Gastroesophageal sphincter (tissue), 4 donors: Measurements from ENCODE around the gene MLLT3. TPM values are rescaled to one million over a fixed set of nuclear protein-coding genes. Genes with fewer than 3 reads are reported as not detected.

ENCODE experiments used
- ATAC-seq: fragments of 150-250 bp; one replicate; pipeline ENCODE4 v1.9.1; 2016; ENCODE audit warnings: mild to moderate bottlenecking, moderate library complexity
- H3K27ac ChIP-seq, 4 donors: fragments of 200-600 bp; sonication (generic) in 3 of 4; 1 replicate in 3 of 4; 2 replicates in 1 of 4; pipeline ENCODE4 v1.5.1; 2016 to 2019
- H3K27me3 ChIP-seq: fragments of 200-600 bp; sonication (generic); one replicate; pipeline ENCODE4 v1.5.1; 2019
- H3K36me3 ChIP-seq, 2 donors: fragments of 200-600 bp; sonication (generic); one replicate each; pipeline ENCODE4 v1.5.1; 2019; ENCODE audit warnings: control low read depth in 1 of 2
- H3K4me1 ChIP-seq, 3 donors: fragments of 200-600 bp; sonication (generic); 1 replicate in 2 of 3; 2 replicates in 1 of 3; pipeline ENCODE4 v1.5.1; 2016 to 2019; ENCODE audit warnings: control low read depth in 2 of 3
- H3K4me3 ChIP-seq, 2 donors: fragments of 200-600 bp; sonication (generic); one replicate each; pipeline ENCODE4 v1.5.1; 2019; ENCODE audit warnings: mild to moderate bottlenecking in 1 of 2, moderate library complexity in 1 of 2
- H3K9me3 ChIP-seq, 3 donors: fragments of 200-600 bp; sonication (generic); one replicate each; pipeline ENCODE4 v1.5.1; 2017 to 2019; ENCODE audit warnings: control low read depth in 2 of 3
- EP300 ChIP-seq: sonication (generic); formaldehyde crosslinking; IDR thresholded peaks from one replicate; pipeline ENCODE4 v1.6.1; 2017; ENCODE audit warnings: antibody characterized with exemption, mild to moderate bottlenecking
- POLR2A ChIP-seq, 2 donors: fragments of 450-650 bp; IDR thresholded peaks; one replicate each; pipeline ENCODE4 v1.6.1; 2017; ENCODE audit warnings: antibody characterized with exemption in 2 of 2, mild to moderate bottlenecking in 2 of 2, moderate library complexity in 1 of 2
- POLR2AphosphoS5 ChIP-seq: sonication (generic); formaldehyde crosslinking; IDR thresholded peaks from one replicate; pipeline ENCODE4 v1.6.1; 2017; ENCODE audit warnings: antibody characterized with exemption
- WGBS, 2 donors: methylation state at CpG; one replicate each; pipeline ENCODE4 v1.1.5; 2018; ENCODE audit warnings: low coverage in 1 of 2; 5-methylcytosine and 5-hydroxymethylcytosine counted together
- total RNA-seq, 4 donors: library from RNA; depleted of rRNA; stranded (reverse); fragments of >200 nt; gene quantifications; one replicate each; pipeline ENCODE4 v1.1.0, GENCODE V29; 2016
- TF ChIP-seq, protein P1 (sequence below), 4 experiments: fragments of 200-600 bp in 2 of 4; fragments of 450-650 bp in 2 of 4; sonication (generic) in 1 of 4; IDR thresholded peaks; one replicate each; pipeline ENCODE4 v1.5.1; 2017 to 2019; ENCODE audit warnings: antibody characterized with exemption in 4 of 4, mild to moderate bottlenecking in 2 of 4, moderate library complexity in 2 of 4

Gene MLLT3
- total RNA-seq, 4 donors from 2014 or later: 21.2 to 37.2 (median 29.6) TPM

DNA sequence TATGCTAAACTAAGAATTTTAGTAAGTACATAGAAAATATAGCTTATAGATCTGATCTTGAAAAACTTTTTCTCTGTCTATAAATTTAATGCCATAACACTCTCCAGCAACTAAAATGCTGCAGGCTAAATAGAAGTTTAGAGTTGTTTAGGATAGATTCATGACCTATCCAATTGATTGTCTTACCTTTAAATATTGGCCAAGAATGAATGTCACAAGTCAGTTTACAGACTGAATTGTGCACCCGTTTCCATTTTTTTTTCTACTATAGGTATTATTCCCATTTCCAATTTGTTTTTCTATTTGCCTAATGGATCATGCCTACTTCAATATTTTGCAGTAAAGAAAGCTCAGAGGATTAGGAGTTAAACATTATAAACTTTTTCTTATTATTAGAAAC is 129.5 kb downstream of the MLLT3 start:
- no peak for ATAC-seq
- H3K4me3 ChIP-seq: no peak overlapping the region
- no peak for TF ChIP-seq POLR2A (IDR thresholded peaks at IDR 0.05)
- no peak for TF ChIP-seq POLR2AphosphoS5
- no peak for TF ChIP-seq EP300
- TF ChIP-seq, protein P1, sequence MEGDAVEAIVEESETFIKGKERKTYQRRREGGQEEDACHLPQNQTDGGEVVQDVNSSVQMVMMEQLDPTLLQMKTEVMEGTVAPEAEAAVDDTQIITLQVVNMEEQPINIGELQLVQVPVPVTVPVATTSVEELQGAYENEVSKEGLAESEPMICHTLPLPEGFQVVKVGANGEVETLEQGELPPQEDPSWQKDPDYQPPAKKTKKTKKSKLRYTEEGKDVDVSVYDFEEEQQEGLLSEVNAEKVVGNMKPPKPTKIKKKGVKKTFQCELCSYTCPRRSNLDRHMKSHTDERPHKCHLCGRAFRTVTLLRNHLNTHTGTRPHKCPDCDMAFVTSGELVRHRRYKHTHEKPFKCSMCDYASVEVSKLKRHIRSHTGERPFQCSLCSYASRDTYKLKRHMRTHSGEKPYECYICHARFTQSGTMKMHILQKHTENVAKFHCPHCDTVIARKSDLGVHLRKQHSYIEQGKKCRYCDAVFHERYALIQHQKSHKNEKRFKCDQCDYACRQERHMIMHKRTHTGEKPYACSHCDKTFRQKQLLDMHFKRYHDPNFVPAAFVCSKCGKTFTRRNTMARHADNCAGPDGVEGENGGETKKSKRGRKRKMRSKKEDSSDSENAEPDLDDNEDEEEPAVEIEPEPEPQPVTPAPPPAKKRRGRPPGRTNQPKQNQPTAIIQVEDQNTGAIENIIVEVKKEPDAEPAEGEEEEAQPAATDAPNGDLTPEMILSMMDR (IDR thresholded peaks at IDR 0.05): no peak

DNA sequence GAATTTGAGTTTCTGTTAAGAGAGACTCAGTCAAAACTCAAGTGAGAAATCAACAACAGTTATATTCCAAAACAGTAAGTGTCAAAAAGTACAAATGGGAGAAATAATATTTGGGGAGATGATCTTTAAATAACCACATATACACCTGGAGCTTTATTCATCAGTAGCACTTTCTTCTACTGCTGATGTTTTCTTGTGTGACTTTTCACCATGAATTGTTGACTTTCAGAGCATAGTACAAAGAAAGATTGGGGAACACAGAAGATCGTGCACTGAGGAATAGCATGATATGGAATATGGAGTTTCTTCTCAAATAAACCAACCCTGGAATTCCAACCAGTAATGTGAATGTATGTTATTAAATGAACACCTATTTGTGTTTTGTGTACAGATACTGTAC is 130.7 kb downstream of the MLLT3 start:
- no peak for ATAC-seq
- Histone ChIP-seq H3K9me3 (no peaks in the 10 kb centered on the region), H3K4me3 (no peak overlapping the region), H3K36me3 (no peaks in the 10 kb centered on the region), H3K4me1 (peaks cover 0 to 25% (median 11%) of the 10 kb centered on the region in 3 donors), H3K27me3 (no peaks in the 10 kb centered on the region), H3K27ac (no peak overlapping the region)
- TF ChIP-seq POLR2AphosphoS5 (no peak), POLR2A (IDR thresholded peaks at IDR 0.05) (no peak), EP300 (no peak)
- TF ChIP-seq, protein P1 (IDR thresholded peaks at IDR 0.05): no peak
- WGBS, 2 donors: 67 to 93% methylated on average over 1 of the region's 1 CpG

More for the DNA sequence above, 129.5 kb downstream of the MLLT3 start:
- Histone ChIP-seq H3K4me1 (peaks cover 0 to 25% (median 11%) of the 10 kb centered on the region in 3 donors), H3K36me3 (no peaks in the 10 kb centered on the region), H3K9me3 (no peaks in the 10 kb centered on the region), H3K27me3 (no peaks in the 10 kb centered on the region), H3K27ac (no peak overlapping the region)
- 71 to 81% methylated on average over 1 of the region's 1 CpG for WGBS, 2 donors

DNA sequence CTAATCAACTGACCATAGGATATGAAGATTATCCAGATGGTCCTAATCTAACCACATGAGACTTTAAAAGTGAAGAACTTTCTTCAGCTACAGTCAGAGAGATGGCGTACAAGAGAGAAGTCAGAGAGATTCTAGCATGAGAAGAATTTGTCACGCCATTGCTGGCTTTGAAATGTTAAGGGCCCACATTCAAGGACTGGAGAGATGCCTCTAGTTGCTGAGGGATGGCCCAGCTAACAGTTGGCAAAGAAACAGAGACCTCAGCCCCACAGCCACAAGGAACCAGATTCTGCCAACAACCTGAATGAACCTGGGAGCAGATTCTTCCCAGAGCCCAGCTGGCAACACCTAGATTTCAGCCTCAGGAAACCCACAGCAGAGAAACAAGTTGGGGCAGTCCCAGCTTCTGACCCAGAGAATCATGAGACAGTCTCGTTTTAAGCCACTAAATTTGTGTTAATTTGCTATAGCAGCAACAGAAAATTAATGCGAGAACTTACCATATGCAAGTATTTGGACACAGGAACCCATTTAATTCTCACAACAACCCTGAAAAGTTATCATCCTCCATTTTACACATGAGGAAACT is 132.0 kb downstream of the MLLT3 start:
- ATAC-seq: no peak
- TF ChIP-seq, protein P1 (IDR thresholded peaks at IDR 0.05): no peak
- no peak for TF ChIP-seq POLR2A (IDR thresholded peaks at IDR 0.05)
- no peak for TF ChIP-seq EP300
- TF ChIP-seq POLR2AphosphoS5: no peak
- 95 to 100% methylated on average over 3 to 4 of the region's 4 CpGs for WGBS, 2 donors

DNA sequence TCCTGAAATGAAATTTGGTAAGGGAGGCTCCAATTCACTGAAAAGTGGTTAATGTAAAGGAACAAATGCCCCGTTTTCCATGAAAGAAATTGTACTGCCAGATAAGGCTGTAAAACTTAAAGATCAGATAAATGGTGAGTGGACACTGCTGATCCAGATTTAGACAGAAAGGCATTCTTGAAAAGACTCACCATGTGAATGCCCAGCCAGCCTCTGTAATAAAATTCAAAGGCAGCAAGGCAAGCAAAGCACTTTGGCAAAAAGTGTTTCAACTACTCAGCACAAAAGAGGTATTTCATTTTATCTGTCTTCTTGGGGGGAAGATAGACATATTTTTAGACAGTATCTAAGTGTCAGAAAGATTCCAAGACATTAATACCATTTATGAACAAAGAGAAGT is 133.6 kb downstream of the MLLT3 start:
- Histone ChIP-seq H3K27ac (no peak overlapping the region), H3K9me3 (no peaks in the 10 kb centered on the region), H3K27me3 (no peaks in the 10 kb centered on the region), H3K36me3 (no peaks in the 10 kb centered on the region), H3K4me1 (peaks cover 0 to 8% (median 4%) of the 10 kb centered on the region in 3 donors), H3K4me3 (no peak overlapping the region)
- TF ChIP-seq EP300 (no peak), POLR2A (IDR thresholded peaks at IDR 0.05) (no peak), POLR2AphosphoS5 (no peak)
- TF ChIP-seq, protein P1 (IDR thresholded peaks at IDR 0.05): no peak
- 71% methylated on average over 1 of the region's 1 CpG; no CpG with 5 or more reads in 1 of the 2 donors for whole genome bisulfite sequencing, 2 donors
- no peak for ATAC-seq

More for the DNA sequence above, 132.0 kb downstream of the MLLT3 start:
- Histone ChIP-seq H3K4me1 (peaks cover 0 to 15% (median 8%) of the 10 kb centered on the region in 3 donors), H3K36me3 (no peaks in the 10 kb centered on the region), H3K27ac (no peak overlapping the region), H3K9me3 (no peaks in the 10 kb centered on the region), H3K27me3 (no peaks in the 10 kb centered on the region), H3K4me3 (no peak overlapping the region)

DNA sequence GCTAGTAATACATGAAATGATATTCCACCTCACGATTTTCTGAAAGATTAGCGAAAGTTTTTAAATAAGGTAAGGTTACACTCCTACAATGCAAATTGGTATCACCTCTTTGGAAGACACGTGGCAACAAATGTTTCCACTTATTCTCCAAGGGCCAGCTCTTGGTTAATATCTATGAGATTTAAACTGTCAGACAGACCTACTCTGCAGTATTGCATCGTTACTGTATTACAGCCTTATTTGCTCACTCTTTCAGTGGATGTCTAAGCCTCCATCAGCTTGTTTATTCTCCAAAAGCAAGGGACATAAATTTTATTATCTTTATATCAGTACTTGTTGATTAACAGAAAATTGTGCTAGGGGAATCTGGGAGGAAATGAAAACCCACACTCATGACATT is 135.7 kb downstream of the MLLT3 start:
- no peak overlapping the region for H3K4me3 ChIP-seq
- H3K9me3 ChIP-seq: no peaks in the 10 kb centered on the region
- H3K4me1 ChIP-seq: peaks cover 0 to 8% (median 4%) of the 10 kb centered on the region in 3 donors
- H3K27me3 ChIP-seq: no peaks in the 10 kb centered on the region
- H3K27ac ChIP-seq: no peak overlapping the region
- no peak for TF ChIP-seq POLR2A (IDR thresholded peaks at IDR 0.05)
- TF ChIP-seq, protein P1 (IDR thresholded peaks at IDR 0.05): no peak
- TF ChIP-seq POLR2AphosphoS5: no peak
- TF ChIP-seq EP300: no peak
- WGBS, 2 donors: 78 to 83% methylated on average over 4 of the region's 4 CpGs
- no peak for ATAC-seq
- no peaks in the 10 kb centered on the region for H3K36me3 ChIP-seq
